ENCODE results near the gene APBA2.

- TF ChIP-seq CTCF (conservative IDR thresholded peaks at IDR 0.05; ENCODE audit: low read depth, low read length) (no peak), EZH2 (IDR thresholded peaks at IDR 0.05; ENCODE audit: borderline replicate concordance, low read depth, low read length, poor library complexity, severe bottlenecking) (no peak)
These were observed 247.0 kb downstream of the APBA2 start for GRCh38 chr15:29132735-29133181.
